ENCODE data around the gene RPP25. TPM values are rescaled to one million over a fixed set of nuclear protein-coding genes. Genes with fewer than 3 reads are reported as not detected.
A peak's percentile ranks its signal among the peaks of the same experiment; 100 is the strongest.

RPP25 gene
- polyA plus RNA-seq, 2 of the 4 experiments (the other 2 are of a cell fraction): 8.8 to 13.7 TPM

GRCh38 chr15:74950078-74950908 is 6.3 kb downstream of the RPP25 start:
- Histone ChIP-seq H3K4me3 (no peak overlapping the region), H3K4me2 (no peak overlapping the region), H3K9me3 (no peaks in the 10 kb centered on the region), H3K4me1 (peaks cover 20% of the 10 kb centered on the region; the same call in 2 of the 3 replicates), H3K27ac (no peak overlapping the region)
- TF ChIP-seq POLR2AphosphoS2 (conservative IDR thresholded peaks at IDR 0.05; ENCODE audit: low read length) (no peak), KDM5A (IDR thresholded peaks at IDR 0.05) (no peak), HOXB13 (CRISPR knock-in tag; IDR thresholded peaks at IDR 0.05; ENCODE audit: low read depth) (no peak), POLR2A (IDR thresholded peaks at IDR 0.05; ENCODE audit: low read length) (no peak), HMGXB4 (CRISPR knock-in tag; IDR thresholded peaks at IDR 0.05; ENCODE audit: borderline replicate concordance) (no peak), BHLHE40 (IDR thresholded peaks at IDR 0.05; ENCODE audit: low read depth, low read length) (no peak; the same call in 1 of the 2 replicates), REST (IDR thresholded peaks at IDR 0.05) (no peak), JUNB (IDR thresholded peaks at IDR 0.05) (no peak), EHMT2 (IDR thresholded peaks at IDR 0.05; ENCODE audit: low read depth) (no peak), FOSB (CRISPR knock-in tag; IDR thresholded peaks at IDR 0.05) (no peak), TP53 (CRISPR knock-in tag; IDR thresholded peaks at IDR 0.05) (no peak), ZSCAN20 (CRISPR knock-in tag; IDR thresholded peaks at IDR 0.05) (no peak), KDM1A (IDR thresholded peaks at IDR 0.05; ENCODE audit: low read depth) (no peak), NPAS2 (CRISPR knock-in tag; IDR thresholded peaks at IDR 0.05; ENCODE audit: borderline replicate concordance) (no peak), EP300 (IDR thresholded peaks at IDR 0.05) (no peak), ESRRA (IDR thresholded peaks at IDR 0.05; ENCODE audit: borderline replicate concordance, low read length) (no peak), NR3C1 (IDR thresholded peaks at IDR 0.05) (no peak), ZNF302 (CRISPR knock-in tag; IDR thresholded peaks at IDR 0.05) (no peak), CEBPB (IDR thresholded peaks at IDR 0.05) (peak; percentile 72 to 93), CHD4 (IDR thresholded peaks at IDR 0.05; ENCODE audit: borderline replicate concordance) (no peak), NFE2L2 (conservative IDR thresholded peaks at IDR 0.05; ENCODE audit: low read length) (no peak), RFX5 (IDR thresholded peaks at IDR 0.05) (no peak), ATOH8 (CRISPR knock-in tag; IDR thresholded peaks at IDR 0.05; ENCODE audit: low read depth) (no peak), RAD21 (conservative IDR thresholded peaks at IDR 0.05 in 1 of 2, IDR thresholded peaks at IDR 0.05 in 1 of 2) (peak; percentile 96 to 99), RARB (CRISPR knock-in tag; IDR thresholded peaks at IDR 0.05) (no peak), SMC3 (IDR thresholded peaks at IDR 0.05) (peak; percentile 83), ZC3H11A (IDR thresholded peaks at IDR 0.05) (no peak)
- TF ChIP-seq, protein P1, sequence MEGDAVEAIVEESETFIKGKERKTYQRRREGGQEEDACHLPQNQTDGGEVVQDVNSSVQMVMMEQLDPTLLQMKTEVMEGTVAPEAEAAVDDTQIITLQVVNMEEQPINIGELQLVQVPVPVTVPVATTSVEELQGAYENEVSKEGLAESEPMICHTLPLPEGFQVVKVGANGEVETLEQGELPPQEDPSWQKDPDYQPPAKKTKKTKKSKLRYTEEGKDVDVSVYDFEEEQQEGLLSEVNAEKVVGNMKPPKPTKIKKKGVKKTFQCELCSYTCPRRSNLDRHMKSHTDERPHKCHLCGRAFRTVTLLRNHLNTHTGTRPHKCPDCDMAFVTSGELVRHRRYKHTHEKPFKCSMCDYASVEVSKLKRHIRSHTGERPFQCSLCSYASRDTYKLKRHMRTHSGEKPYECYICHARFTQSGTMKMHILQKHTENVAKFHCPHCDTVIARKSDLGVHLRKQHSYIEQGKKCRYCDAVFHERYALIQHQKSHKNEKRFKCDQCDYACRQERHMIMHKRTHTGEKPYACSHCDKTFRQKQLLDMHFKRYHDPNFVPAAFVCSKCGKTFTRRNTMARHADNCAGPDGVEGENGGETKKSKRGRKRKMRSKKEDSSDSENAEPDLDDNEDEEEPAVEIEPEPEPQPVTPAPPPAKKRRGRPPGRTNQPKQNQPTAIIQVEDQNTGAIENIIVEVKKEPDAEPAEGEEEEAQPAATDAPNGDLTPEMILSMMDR (IDR thresholded peaks at IDR 0.05): peak; percentile 99
- TF ChIP-seq, protein P2, sequence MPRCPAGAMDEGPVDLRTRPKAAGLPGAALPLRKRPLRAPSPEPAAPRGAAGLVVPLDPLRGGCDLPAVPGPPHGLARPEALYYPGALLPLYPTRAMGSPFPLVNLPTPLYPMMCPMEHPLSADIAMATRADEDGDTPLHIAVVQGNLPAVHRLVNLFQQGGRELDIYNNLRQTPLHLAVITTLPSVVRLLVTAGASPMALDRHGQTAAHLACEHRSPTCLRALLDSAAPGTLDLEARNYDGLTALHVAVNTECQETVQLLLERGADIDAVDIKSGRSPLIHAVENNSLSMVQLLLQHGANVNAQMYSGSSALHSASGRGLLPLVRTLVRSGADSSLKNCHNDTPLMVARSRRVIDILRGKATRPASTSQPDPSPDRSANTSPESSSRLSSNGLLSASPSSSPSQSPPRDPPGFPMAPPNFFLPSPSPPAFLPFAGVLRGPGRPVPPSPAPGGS (IDR thresholded peaks at IDR 0.05): no peak
- peak; percentile 71 to 85 for ATAC-seq
- WGBS (ENCODE audit: missing lambda C conversion rate): 53% methylated on average over 7 of the region's 7 CpGs
- DNase-seq (ENCODE audit: low read depth in 1 of 2, low spot score in 1 of 2): peak; percentile 83 to 90
- FAIRE-seq: peak; percentile 96
- CTCF ChIA-PET: interaction anchor here (0.5 to 10.3 kb wide), 59 partner anchors 9 to 397 kb away, joined by 3 to 107 read pairs (median 5); partner anchors contain the start of genes COX5A, FAM219B, NEIL1 and RPP25
- POLR2A ChIA-PET: interaction anchor here (0.9 to 2.2 kb wide), 2 partner anchors 12 to 44 kb away, joined by 3 to 16 read pairs; partner anchors contain the start of genes COX5A and FAM219B
